Cardiac muscle cell (in vitro differentiated cells and primary cell): Measurements from ENCODE around the gene INPP5F. TPM values are rescaled to one million over a fixed set of nuclear protein-coding genes. Genes with fewer than 3 reads are reported as not detected.

Experiments
- DNase-seq, 2 donors: peaks; one replicate each; pipeline versions ENCODE4 v3.0.0 to v3.0.0-alpha.2; 2010 to 2017; ENCODE audit warnings: low read depth in 1 of 2, low spot score in 1 of 2
- H3K27ac ChIP-seq: fragments of 200-600 bp; sonication (generic); 2 replicates; pipeline ENCODE4 v1.5.1; 2016
- H3K27me3 ChIP-seq: fragments of 200-600 bp; sonication (generic); 2 replicates; pipeline ENCODE4 v1.6.0; 2016; ENCODE audit warnings: control low read depth
- H3K36me3 ChIP-seq: fragments of 200-600 bp; sonication (generic); 2 replicates; pipeline ENCODE4 v1.5.1; 2016; ENCODE audit warnings: control low read depth
- H3K4me1 ChIP-seq: fragments of 200-600 bp; sonication (generic); 2 replicates; pipeline ENCODE4 v1.8.1; 2017; ENCODE audit warnings: low read depth, mild to moderate bottlenecking, mixed run types
- H3K4me3 ChIP-seq: fragments of 200-600 bp; sonication (generic); 2 replicates; pipeline ENCODE4 v1.5.1; 2016; ENCODE audit warnings: mild to moderate bottlenecking
- H3K9me3 ChIP-seq: fragments of 200-600 bp; sonication (generic); 2 replicates; pipeline ENCODE4 v1.5.1; 2017; ENCODE audit warnings: low read depth, mild to moderate bottlenecking, control low read depth
- CTCF ChIP-seq: IDR thresholded peaks from 2 replicates; pipeline ENCODE4 v1.5.1; 2012; ENCODE audit warnings: low read depth, mild to moderate bottlenecking, low read length
- polyA plus RNA-seq: library from polyadenylated mRNA; unstranded; fragments of >200 nt; fragmentation: Nextera tagmentation; extraction: Ambion mirVana; gene quantifications from 2 replicates; pipeline ENCODE4 v1.2.1, GENCODE V29; 2016
- total RNA-seq: library from RNA; depleted of rRNA; stranded (reverse); fragments of >200 nt; gene quantifications from 2 replicates; pipeline ENCODE4 v1.2.3, GENCODE V29; 2016

Gene INPP5F
- total and polyA plus RNA-seq, 2 experiments from 2014 or later, result 10.2 to 15.7 TPM

GRCh38 chr10:119807960-119808697 is 82.3 kb downstream of the INPP5F start:
- Histone ChIP-seq H3K27ac (no peak overlapping the region), H3K4me1 (no peaks in the 10 kb centered on the region), H3K36me3 (peaks cover 2% of the 10 kb centered on the region), H3K27me3 (no peaks in the 10 kb centered on the region), H3K4me3 (no peak overlapping the region), H3K9me3 (no peaks in the 10 kb centered on the region)
- TF ChIP-seq CTCF, result no peak
- peak in 1 of 2 donors; percentile 46 for DNase-seq

GRCh38 chr10:119811122-119811521 is 85.3 kb downstream of the INPP5F start:
- no peaks in the 10 kb centered on the region for H3K9me3 ChIP-seq
- H3K27ac ChIP-seq, result no peak overlapping the region
- no peak for TF ChIP-seq CTCF
- no peaks in the 10 kb centered on the region for H3K36me3 ChIP-seq
- no peak overlapping the region for H3K4me3 ChIP-seq
- H3K27me3 ChIP-seq, result no peaks in the 10 kb centered on the region
- DNase-seq, result no peak
- no peaks in the 10 kb centered on the region for H3K4me1 ChIP-seq

- no peak for TF ChIP-seq CTCF
- Histone ChIP-seq H3K9me3 (no peaks in the 10 kb centered on the region), H3K27ac (no peak overlapping the region), H3K36me3 (no peaks in the 10 kb centered on the region), H3K4me1 (no peaks in the 10 kb centered on the region), H3K4me3 (no peak overlapping the region), H3K27me3 (no peaks in the 10 kb centered on the region)
- DNase-seq, result no peak
Measured at GRCh38 chr10:119812684-119813083, 86.8 kb downstream of the INPP5F start.

- no peak for DNase-seq
- no peaks in the 10 kb centered on the region for H3K9me3 ChIP-seq
- H3K4me1 ChIP-seq, result peaks cover 5% of the 10 kb centered on the region
- H3K36me3 ChIP-seq, result no peaks in the 10 kb centered on the region
- no peaks in the 10 kb centered on the region for H3K27me3 ChIP-seq
- H3K4me3 ChIP-seq, result no peak overlapping the region
- no peak overlapping the region for H3K27ac ChIP-seq
- TF ChIP-seq CTCF, result no peak
Measured at GRCh38 chr10:119815671-119816070, 89.8 kb downstream of the INPP5F start.

GRCh38 chr10:119817991-119818888 is 92.4 kb downstream of the INPP5F start:
- Histone ChIP-seq H3K36me3 (no peaks in the 10 kb centered on the region), H3K4me3 (peak overlapping the region; percentile 30), H3K9me3 (no peaks in the 10 kb centered on the region), H3K27ac (peak overlapping the region; percentile 44), H3K27me3 (no peaks in the 10 kb centered on the region), H3K4me1 (peaks cover 5% of the 10 kb centered on the region)
- TF ChIP-seq CTCF, result peak; percentile 22
- DNase-seq, result peak; percentile 80 to 86
